AG04449 (cell line): ENCODE results near the gene CCDC102A.

Experiments
- CTCF ChIA-PET: fragments of 350-600 bp; formaldehyde crosslinking; extraction: SDS; loops from one replicate; lab custom pipeline; 2021; ENCODE audit warnings: antibody characterized with exemption; lab: Yijun Ruan, JAX
- POLR2A ChIA-PET: fragments of 400-600, 350-600 bp; formaldehyde crosslinking; extraction: SDS; loops from one replicate; lab custom pipeline; 2020; ENCODE audit warnings: antibody characterized with exemption, inconsistent platforms; lab: Yijun Ruan, JAX
- DNase-seq: peaks from one replicate; pipeline ENCODE4 v3.0.0-alpha.2; 2010; ENCODE audit warnings: low read depth, low spot score
- H3K4me3 ChIP-seq: 2 replicates; pipeline ENCODE4 v1.5.1; 2011; ENCODE audit warnings: low read depth, mild to moderate bottlenecking, control low read depth, low read length
- CTCF ChIP-seq: IDR thresholded peaks from one replicate; pipeline ENCODE4 v1.5.1; 2011; ENCODE audit warnings: mild to moderate bottlenecking, moderate library complexity, low read length, control low read depth, inconsistent platforms; ENCODE audit not compliant: insufficient read depth; ENCODE audit errors: missing control alignments

CCDC102A gene

GRCh38 chr16:57562669-57563486 is 26.5 kb upstream of the CCDC102A start:
- no peak for TF ChIP-seq CTCF
- CTCF ChIA-PET = interaction anchor here (0.6 to 3.1 kb wide), 2 partner anchors 13 to 329 kb away, joined by 3 to 14 read pairs; no protein-coding TSS in a partner anchor
- no peak for DNase-seq
- H3K4me3 ChIP-seq = no peak overlapping the region
- POLR2A ChIA-PET = no interaction called here

- ChIA-PET POLR2A (no interaction called here), CTCF (interaction anchor here (3.1 kb wide), 1 partner anchor 14 kb away, joined by 14 read pairs; no protein-coding TSS in a partner anchor)
- H3K4me3 ChIP-seq = no peak overlapping the region
- no peak for DNase-seq
- TF ChIP-seq CTCF = no peak
Measured at GRCh38 chr16:57562066-57562465, 25.7 kb upstream of the CCDC102A start.

GRCh38 chr16:57559072-57559790 is 22.9 kb upstream of the CCDC102A start:
- TF ChIP-seq CTCF = no peak
- ChIA-PET CTCF (interaction anchor here (2.7 kb wide), 2 partner anchors 17 to 90 kb away, joined by 7 read pairs; no protein-coding TSS in a partner anchor), POLR2A (no interaction called here)
- DNase-seq = no peak
- no peak overlapping the region for H3K4me3 ChIP-seq

- ChIA-PET CTCF (no interaction called here), POLR2A (no interaction called here)
- TF ChIP-seq CTCF = no peak
- H3K4me3 ChIP-seq = no peak overlapping the region
- no peak for DNase-seq
Measured at GRCh38 chr16:57556941-57557541, 20.7 kb upstream of the CCDC102A start.

- no peak for TF ChIP-seq CTCF
- no peak for DNase-seq
- H3K4me3 ChIP-seq = no peak overlapping the region
- ChIA-PET POLR2A (no interaction called here), CTCF (no interaction called here)
Measured at GRCh38 chr16:57555831-57556230, 19.5 kb upstream of the CCDC102A start.

GRCh38 chr16:57551057-57551456 is 14.7 kb upstream of the CCDC102A start:
- ChIA-PET POLR2A (no interaction called here), CTCF (no interaction called here)
- no peak for DNase-seq
- no peak overlapping the region for H3K4me3 ChIP-seq
- no peak for TF ChIP-seq CTCF
